Measurements from ENCODE around the gene TSPAN31.

Gene TSPAN31

DNA sequence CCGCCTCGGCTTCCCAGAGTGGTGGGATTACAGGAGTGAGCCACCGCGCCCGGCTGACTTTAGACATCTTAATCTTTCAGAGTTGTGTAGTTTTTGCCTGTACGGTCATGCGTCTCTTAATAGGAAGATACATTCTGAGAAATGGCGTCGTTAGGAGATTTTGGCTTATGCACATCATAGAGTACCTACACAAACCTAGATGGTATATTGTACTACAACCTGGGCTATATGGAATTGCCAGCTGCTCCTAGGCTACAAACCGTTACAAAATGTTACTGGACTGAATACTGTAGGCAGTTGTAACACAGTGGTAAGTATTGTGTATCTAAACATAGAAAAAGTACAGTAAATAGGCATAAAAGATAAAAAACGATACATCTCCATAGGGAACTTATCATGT is 39.0 kb downstream of the TSPAN31 start:
- ChIA-PET POLR2A (interaction anchor here (0.8 to 1.7 kb wide), 2 partner anchors 12 to 19 kb away, joined by 4 to 14 read pairs (median 4); partner anchors contain the start of genes EEF1AKMT3 and METTL1), CTCF (interaction anchor here (0.6 to 1.6 kb wide), 10 partner anchors 10 to 110 kb away, joined by 3 to 12 read pairs (median 4); partner anchors contain the start of genes CYP27B1, EEF1AKMT3 and METTL1)
- no peaks in the 10 kb centered on the region for H3K9me3 ChIP-seq (ENCODE audit: control insufficient read depth, insufficient read depth, low read depth, low read length)
- no peak overlapping the region for H3K27ac ChIP-seq (ENCODE audit: extremely low read depth, low read depth, low read length)
- peaks cover 47 to 57% of the 10 kb centered on the region in 2 experiments for H3K36me3 ChIP-seq (ENCODE audit: control insufficient read depth in 2 of 2, insufficient read depth in 1 of 2, low read length in 2 of 2)
- H3K4me3 ChIP-seq (ENCODE audit: low read depth, low read length): no peak overlapping the region
- H3K4me1 ChIP-seq (ENCODE audit: control insufficient read depth, insufficient read depth, low read length): no peaks in the 10 kb centered on the region
- no peak for TF ChIP-seq ZNF610 (tag by site-specific recombination; IDR thresholded peaks at IDR 0.05; ENCODE audit: borderline replicate concordance)

DNA sequence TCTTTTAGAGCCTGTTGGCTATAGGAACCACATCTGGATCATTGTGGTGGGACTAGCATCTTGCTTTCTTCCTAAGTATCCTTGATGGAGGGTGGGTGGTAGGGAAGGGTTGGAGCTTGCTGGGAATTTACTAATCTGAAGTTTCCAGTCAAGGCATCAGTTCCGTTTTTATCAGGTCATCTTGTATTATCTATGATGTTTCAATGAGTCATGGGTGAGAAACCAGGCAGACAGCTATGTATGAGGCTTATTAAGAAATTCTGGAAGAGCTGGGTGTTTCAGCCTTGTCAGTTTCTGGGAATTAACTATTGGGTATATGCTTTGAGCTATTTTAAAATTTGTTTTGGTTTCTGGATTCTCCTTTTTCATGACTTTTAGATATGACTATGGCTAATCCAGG is 49.1 kb downstream of the TSPAN31 start:
- Histone ChIP-seq H3K9me3 (ENCODE audit: control insufficient read depth, insufficient read depth, low read depth, low read length) (no peaks in the 10 kb centered on the region), H3K27ac (ENCODE audit: extremely low read depth, low read depth, low read length) (no peak overlapping the region), H3K4me1 (ENCODE audit: control insufficient read depth, insufficient read depth, low read length) (no peaks in the 10 kb centered on the region), H3K36me3 (ENCODE audit: control insufficient read depth in 2 of 2, insufficient read depth in 1 of 2, low read length in 2 of 2) (peaks cover 61 to 84% of the 10 kb centered on the region in 2 experiments), H3K4me3 (ENCODE audit: low read depth, low read length) (no peak overlapping the region)
- CTCF ChIA-PET: interaction anchor here (0.5 to 1.7 kb wide), 6 partner anchors 9 to 112 kb away, joined by 3 to 20 read pairs (median 4); partner anchors contain the start of gene TSFM
- TF ChIP-seq, protein P1, sequence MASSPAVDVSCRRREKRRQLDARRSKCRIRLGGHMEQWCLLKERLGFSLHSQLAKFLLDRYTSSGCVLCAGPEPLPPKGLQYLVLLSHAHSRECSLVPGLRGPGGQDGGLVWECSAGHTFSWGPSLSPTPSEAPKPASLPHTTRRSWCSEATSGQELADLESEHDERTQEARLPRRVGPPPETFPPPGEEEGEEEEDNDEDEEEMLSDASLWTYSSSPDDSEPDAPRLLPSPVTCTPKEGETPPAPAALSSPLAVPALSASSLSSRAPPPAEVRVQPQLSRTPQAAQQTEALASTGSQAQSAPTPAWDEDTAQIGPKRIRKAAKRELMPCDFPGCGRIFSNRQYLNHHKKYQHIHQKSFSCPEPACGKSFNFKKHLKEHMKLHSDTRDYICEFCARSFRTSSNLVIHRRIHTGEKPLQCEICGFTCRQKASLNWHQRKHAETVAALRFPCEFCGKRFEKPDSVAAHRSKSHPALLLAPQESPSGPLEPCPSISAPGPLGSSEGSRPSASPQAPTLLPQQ (tag by site-specific recombination; IDR thresholded peaks at IDR 0.05): no peak
- TF ChIP-seq, protein P2, sequence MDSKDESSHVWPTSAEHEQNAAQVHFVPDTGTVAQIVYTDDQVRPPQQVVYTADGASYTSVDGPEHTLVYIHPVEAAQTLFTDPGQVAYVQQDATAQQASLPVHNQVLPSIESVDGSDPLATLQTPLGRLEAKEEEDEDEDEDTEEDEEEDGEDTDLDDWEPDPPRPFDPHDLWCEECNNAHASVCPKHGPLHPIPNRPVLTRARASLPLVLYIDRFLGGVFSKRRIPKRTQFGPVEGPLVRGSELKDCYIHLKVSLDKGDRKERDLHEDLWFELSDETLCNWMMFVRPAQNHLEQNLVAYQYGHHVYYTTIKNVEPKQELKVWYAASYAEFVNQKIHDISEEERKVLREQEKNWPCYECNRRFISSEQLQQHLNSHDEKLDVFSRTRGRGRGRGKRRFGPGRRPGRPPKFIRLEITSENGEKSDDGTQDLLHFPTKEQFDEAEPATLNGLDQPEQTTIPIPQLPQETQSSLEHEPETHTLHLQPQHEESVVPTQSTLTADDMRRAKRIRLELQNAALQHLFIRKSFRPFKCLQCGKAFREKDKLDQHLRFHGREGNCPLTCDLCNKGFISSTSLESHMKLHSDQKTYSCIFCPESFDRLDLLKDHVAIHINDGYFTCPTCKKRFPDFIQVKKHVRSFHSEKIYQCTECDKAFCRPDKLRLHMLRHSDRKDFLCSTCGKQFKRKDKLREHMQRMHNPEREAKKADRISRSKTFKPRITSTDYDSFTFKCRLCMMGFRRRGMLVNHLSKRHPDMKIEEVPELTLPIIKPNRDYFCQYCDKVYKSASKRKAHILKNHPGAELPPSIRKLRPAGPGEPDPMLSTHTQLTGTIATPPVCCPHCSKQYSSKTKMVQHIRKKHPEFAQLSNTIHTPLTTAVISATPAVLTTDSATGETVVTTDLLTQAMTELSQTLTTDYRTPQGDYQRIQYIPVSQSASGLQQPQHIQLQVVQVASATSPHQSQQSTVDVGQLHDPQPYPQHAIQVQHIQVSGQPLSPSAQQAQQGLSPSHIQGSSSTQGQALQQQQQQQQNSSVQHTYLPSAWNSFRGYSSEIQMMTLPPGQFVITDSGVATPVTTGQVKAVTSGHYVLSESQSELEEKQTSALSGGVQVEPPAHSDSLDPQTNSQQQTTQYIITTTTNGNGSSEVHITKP (tag by site-specific recombination; IDR thresholded peaks at IDR 0.05): no peak
- 0 out of 2 replicates have a peak, but pooled peaks have one; percentile 10 for TF ChIP-seq ZNF629 (tag by site-specific recombination; IDR thresholded peaks at IDR 0.05)
- no peak for TF ChIP-seq ZNF335 (tag by site-specific recombination; conservative IDR thresholded peaks at IDR 0.05)
- POLR2A ChIA-PET: no interaction called here

DNA sequence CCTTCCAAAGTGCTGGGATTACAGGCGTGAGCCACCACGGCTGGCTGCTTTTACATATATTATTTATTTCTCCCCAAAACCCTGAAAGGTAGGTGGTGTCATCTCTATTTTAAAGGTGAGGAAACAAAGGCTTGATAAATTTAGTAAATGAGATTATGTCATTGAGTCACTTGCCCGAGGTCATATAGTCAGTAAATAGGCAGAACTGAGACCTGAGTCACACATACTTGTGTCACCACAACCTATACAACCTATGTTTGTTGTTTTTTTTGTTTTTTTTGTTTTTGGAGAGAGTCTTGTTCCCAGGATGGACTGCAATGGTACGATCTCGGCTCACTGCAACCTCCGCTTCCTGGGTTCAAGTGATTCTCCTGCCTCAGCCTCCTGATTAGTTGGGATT is 50.5 kb downstream of the TSPAN31 start:
- Histone ChIP-seq H3K9me3 (ENCODE audit: control insufficient read depth, insufficient read depth, low read depth, low read length) (no peaks in the 10 kb centered on the region), H3K4me1 (ENCODE audit: control insufficient read depth, insufficient read depth, low read length) (no peaks in the 10 kb centered on the region), H3K4me3 (ENCODE audit: low read depth, low read length) (no peak overlapping the region), H3K36me3 (ENCODE audit: control insufficient read depth in 2 of 2, insufficient read depth in 1 of 2, low read length in 2 of 2) (peaks cover 47 to 85% of the 10 kb centered on the region in 2 experiments), H3K27ac (ENCODE audit: extremely low read depth, low read depth, low read length) (no peak overlapping the region)
- POLR2A ChIA-PET: no interaction called here
- CTCF ChIA-PET: no interaction called here
- TF ChIP-seq, protein P3, sequence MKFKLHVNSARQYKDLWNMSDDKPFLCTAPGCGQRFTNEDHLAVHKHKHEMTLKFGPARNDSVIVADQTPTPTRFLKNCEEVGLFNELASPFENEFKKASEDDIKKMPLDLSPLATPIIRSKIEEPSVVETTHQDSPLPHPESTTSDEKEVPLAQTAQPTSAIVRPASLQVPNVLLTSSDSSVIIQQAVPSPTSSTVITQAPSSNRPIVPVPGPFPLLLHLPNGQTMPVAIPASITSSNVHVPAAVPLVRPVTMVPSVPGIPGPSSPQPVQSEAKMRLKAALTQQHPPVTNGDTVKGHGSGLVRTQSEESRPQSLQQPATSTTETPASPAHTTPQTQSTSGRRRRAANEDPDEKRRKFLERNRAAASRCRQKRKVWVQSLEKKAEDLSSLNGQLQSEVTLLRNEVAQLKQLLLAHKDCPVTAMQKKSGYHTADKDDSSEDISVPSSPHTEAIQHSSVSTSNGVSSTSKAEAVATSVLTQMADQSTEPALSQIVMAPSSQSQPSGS (tag by site-specific recombination; IDR thresholded peaks at IDR 0.05; ENCODE audit: low read depth): peak; percentile 48; the same call in 1 of the 2 replicates
- TF ChIP-seq ZBTB20 (tag by site-specific recombination; IDR thresholded peaks at IDR 0.05) (no peak), ZNF521 (tag by site-specific recombination; IDR thresholded peaks at IDR 0.05) (no peak), ZNF629 (tag by site-specific recombination; IDR thresholded peaks at IDR 0.05) (0 out of 2 replicates have a peak, but pooled peaks have one; percentile 18), ZNF138 (tag by site-specific recombination; IDR thresholded peaks at IDR 0.05; ENCODE audit: borderline replicate concordance) (no peak), ZNF354C (tag by site-specific recombination; IDR thresholded peaks at IDR 0.05; ENCODE audit: borderline replicate concordance, low read depth) (no peak), ZNF394 (tag by site-specific recombination; IDR thresholded peaks at IDR 0.05; ENCODE audit: borderline replicate concordance) (no peak), OVOL3 (tag by site-specific recombination; IDR thresholded peaks at IDR 0.05) (no peak), GLIS2 (tag by site-specific recombination; IDR thresholded peaks at IDR 0.05) (no peak)
- TF ChIP-seq, protein P4, sequence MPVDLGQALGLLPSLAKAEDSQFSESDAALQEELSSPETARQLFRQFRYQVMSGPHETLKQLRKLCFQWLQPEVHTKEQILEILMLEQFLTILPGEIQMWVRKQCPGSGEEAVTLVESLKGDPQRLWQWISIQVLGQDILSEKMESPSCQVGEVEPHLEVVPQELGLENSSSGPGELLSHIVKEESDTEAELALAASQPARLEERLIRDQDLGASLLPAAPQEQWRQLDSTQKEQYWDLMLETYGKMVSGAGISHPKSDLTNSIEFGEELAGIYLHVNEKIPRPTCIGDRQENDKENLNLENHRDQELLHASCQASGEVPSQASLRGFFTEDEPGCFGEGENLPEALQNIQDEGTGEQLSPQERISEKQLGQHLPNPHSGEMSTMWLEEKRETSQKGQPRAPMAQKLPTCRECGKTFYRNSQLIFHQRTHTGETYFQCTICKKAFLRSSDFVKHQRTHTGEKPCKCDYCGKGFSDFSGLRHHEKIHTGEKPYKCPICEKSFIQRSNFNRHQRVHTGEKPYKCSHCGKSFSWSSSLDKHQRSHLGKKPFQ (tag by site-specific recombination; IDR thresholded peaks at IDR 0.05): no peak
- TF ChIP-seq, protein P5, sequence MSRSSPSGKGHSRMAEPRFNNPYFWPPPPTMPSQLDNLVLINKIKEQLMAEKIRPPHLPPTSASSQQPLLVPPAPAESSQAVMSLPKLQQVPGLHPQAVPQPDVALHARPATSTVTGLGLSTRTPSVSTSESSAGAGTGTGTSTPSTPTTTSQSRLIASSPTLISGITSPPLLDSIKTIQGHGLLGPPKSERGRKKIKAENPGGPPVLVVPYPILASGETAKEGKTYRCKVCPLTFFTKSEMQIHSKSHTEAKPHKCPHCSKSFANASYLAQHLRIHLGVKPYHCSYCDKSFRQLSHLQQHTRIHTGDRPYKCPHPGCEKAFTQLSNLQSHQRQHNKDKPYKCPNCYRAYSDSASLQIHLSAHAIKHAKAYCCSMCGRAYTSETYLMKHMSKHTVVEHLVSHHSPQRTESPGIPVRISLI (tag by site-specific recombination; IDR thresholded peaks at IDR 0.05): no peak
